ENCODE results near the gene PDX1. TPM values are rescaled to one million over a fixed set of nuclear protein-coding genes. Genes with fewer than 3 reads are reported as not detected.
A peak's percentile ranks its signal among the peaks of the same experiment; 100 is the strongest.

The PDX1 gene
- total and polyA plus RNA-seq, 7 experiments from 2014 or later = not detected

- H3K4me1 ChIP-seq (ENCODE audit: control insufficient read depth in 2 of 2, insufficient read depth in 2 of 2, low read length in 2 of 2) = peaks cover 0 to 16% of the 10 kb centered on the region in 2 donors
- H3K9me3 ChIP-seq (ENCODE audit: control insufficient read depth in 2 of 3, low read length in 3 of 3) = no peaks in the 10 kb centered on the region
- no peaks in the 10 kb centered on the region for H3K36me3 ChIP-seq (ENCODE audit: control insufficient read depth in 2 of 3, insufficient read depth in 3 of 3, low read length in 3 of 3)
- no peak overlapping the region for H3K27ac ChIP-seq (ENCODE audit: low read depth, low read length)
- peak overlapping the region in 1 of 9 donors; percentile 68 for H3K27ac Mint-ChIP-seq
- H3K36me3 Mint-ChIP-seq = peaks cover 0 to 4% (median 0%) of the 10 kb centered on the region in 5 donors
- no peak for DNase-seq
- ChIA-PET CTCF (no interaction called here), POLR2A (no interaction called here)
- H3K4me3 Mint-ChIP-seq = peak overlapping the region; percentile 7 to 85 (median 64)
- peaks cover 0 to 2% (median 0%) of the 10 kb centered on the region in 11 donors for H3K9me3 Mint-ChIP-seq
- H3K4me3 ChIP-seq (ENCODE audit: low read length) = no peak overlapping the region
- intact Hi-C loops (cut with micrococcal nuclease) = no loop called here
- H3K4me1 Mint-ChIP-seq = peaks cover 9 to 39% (median 32%) of the 10 kb centered on the region in 7 donors
- peaks cover 72 to 84% (median 76%) of the 10 kb centered on the region in 5 donors for H3K27me3 Mint-ChIP-seq
- H3K27me3 ChIP-seq (ENCODE audit: control insufficient read depth in 2 of 2, insufficient read depth in 2 of 2, low read length in 2 of 2) = peaks cover 6 to 20% of the 10 kb centered on the region in 2 donors
- ATAC-seq = no peak
Observed at GRCh38 chr13:27918041-27918917, 1.5 kb upstream of the PDX1 start.

- Histone ChIP-seq H3K4me3 (ENCODE audit: low read length) (no peak overlapping the region), H3K9me3 (ENCODE audit: control insufficient read depth in 2 of 3, low read length in 3 of 3) (no peaks in the 10 kb centered on the region), H3K27me3 (ENCODE audit: control insufficient read depth in 2 of 2, insufficient read depth in 2 of 2, low read length in 2 of 2) (peaks cover 6 to 20% of the 10 kb centered on the region in 2 donors), H3K36me3 (ENCODE audit: control insufficient read depth in 2 of 3, insufficient read depth in 3 of 3, low read length in 3 of 3) (no peaks in the 10 kb centered on the region), H3K27ac (ENCODE audit: low read depth, low read length) (no peak overlapping the region), H3K4me1 (ENCODE audit: control insufficient read depth in 2 of 2, insufficient read depth in 2 of 2, low read length in 2 of 2) (peaks cover 0 to 16% of the 10 kb centered on the region in 2 donors)
- H3K27me3 Mint-ChIP-seq = peaks cover 79 to 85% (median 80%) of the 10 kb centered on the region in 5 donors
- ATAC-seq (no peak), DNase-seq (no peak)
- H3K36me3 Mint-ChIP-seq = peaks cover 0 to 4% (median 0%) of the 10 kb centered on the region in 5 donors
- intact Hi-C loops (cut with micrococcal nuclease) = no loop called here
- POLR2A ChIA-PET = no interaction called here
- peak overlapping the region in 1 of 9 donors; percentile 68 for H3K27ac Mint-ChIP-seq
- CTCF ChIA-PET = no interaction called here
- H3K4me1 Mint-ChIP-seq = peaks cover 9 to 47% (median 37%) of the 10 kb centered on the region in 7 donors
- H3K4me3 Mint-ChIP-seq = peak overlapping the region in 7 of 10 donors; percentile 26 to 85 (median 59)
- H3K9me3 Mint-ChIP-seq = peaks cover 0 to 2% (median 0%) of the 10 kb centered on the region in 11 donors
Observed at GRCh38 chr13:27918918-27919658, 712 bp upstream of the PDX1 start.

- Mint-ChIP-seq H3K4me3 (peak overlapping the region in 8 of 10 donors; percentile 13 to 85 (median 66)), H3K27me3 (peaks cover 79 to 86% (median 79%) of the 10 kb centered on the region in 5 donors), H3K9me3 (peaks cover 0 to 2% (median 0%) of the 10 kb centered on the region in 11 donors), H3K36me3 (peaks cover 0 to 4% (median 0%) of the 10 kb centered on the region in 5 donors), H3K27ac (peak overlapping the region in 1 of 9 donors; percentile 65), H3K4me1 (peaks cover 9 to 49% (median 41%) of the 10 kb centered on the region in 7 donors)
- Histone ChIP-seq H3K4me1 (ENCODE audit: control insufficient read depth in 2 of 2, insufficient read depth in 2 of 2, low read length in 2 of 2) (peaks cover 0 to 16% of the 10 kb centered on the region in 2 donors), H3K27ac (ENCODE audit: low read depth, low read length) (no peak overlapping the region), H3K9me3 (ENCODE audit: control insufficient read depth in 2 of 3, low read length in 3 of 3) (no peaks in the 10 kb centered on the region), H3K36me3 (ENCODE audit: control insufficient read depth in 2 of 3, insufficient read depth in 3 of 3, low read length in 3 of 3) (no peaks in the 10 kb centered on the region), H3K27me3 (ENCODE audit: control insufficient read depth in 2 of 2, insufficient read depth in 2 of 2, low read length in 2 of 2) (peaks cover 6 to 20% of the 10 kb centered on the region in 2 donors), H3K4me3 (ENCODE audit: low read length) (no peak overlapping the region)
- ChIA-PET POLR2A (no interaction called here), CTCF (no interaction called here)
- no peak for DNase-seq
- intact Hi-C loops (cut with micrococcal nuclease) = no loop called here
- no peak for ATAC-seq
Observed at GRCh38 chr13:27919659-27919933, 204 bp upstream of the PDX1 start.

DNA sequence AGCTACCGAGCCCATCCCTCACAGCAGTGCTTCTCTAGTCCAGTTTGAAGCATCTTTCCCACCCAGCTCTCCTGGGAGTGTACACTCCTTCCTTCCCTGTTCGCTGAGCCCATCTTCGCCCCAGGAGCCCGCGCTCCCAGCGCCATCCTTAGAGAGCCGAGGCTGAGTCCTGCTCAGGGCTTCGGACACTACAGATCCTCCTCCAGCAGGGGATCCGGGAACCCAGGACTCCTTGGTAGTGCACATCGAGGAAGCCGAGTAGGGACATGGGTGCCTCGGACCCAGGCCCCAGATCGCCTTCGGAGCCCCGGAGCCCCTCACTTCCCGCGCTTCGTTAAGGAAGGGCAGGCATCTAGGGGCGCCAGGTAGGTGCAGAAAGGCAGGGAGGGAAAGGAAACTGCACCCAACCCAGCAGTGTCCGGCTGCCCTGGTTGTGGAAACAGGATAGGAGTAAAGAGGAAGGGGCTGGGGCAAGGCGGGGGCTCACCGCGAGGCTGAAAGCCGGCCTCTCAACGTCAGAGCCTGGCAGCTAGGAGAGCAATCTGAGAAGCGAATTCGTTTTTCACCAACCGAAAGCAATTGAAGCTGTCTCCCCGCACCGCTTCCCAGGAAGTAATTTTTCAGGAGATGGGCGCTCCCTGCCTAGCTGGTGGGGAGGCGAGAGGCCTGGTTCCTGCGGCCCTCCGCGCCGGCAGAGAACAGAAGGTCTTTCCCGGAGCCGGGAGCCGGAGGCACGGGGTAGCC, 1.0 kb downstream of the PDX1 start:
- Mint-ChIP-seq H3K27ac (peak overlapping the region in 1 of 9 donors; percentile 68), H3K27me3 (peaks cover 74 to 86% (median 78%) of the 10 kb centered on the region in 5 donors), H3K4me1 (peaks cover 9 to 52% (median 39%) of the 10 kb centered on the region in 7 donors), H3K36me3 (peaks cover 0 to 4% (median 0%) of the 10 kb centered on the region in 5 donors), H3K4me3 (peak overlapping the region; percentile 57 to 85 (median 74)), H3K9me3 (peaks cover 0 to 3% (median 0%) of the 10 kb centered on the region in 11 donors)
- Histone ChIP-seq H3K4me1 (ENCODE audit: control insufficient read depth in 2 of 2, insufficient read depth in 2 of 2, low read length in 2 of 2) (peaks cover 0 to 16% of the 10 kb centered on the region in 2 donors), H3K4me3 (ENCODE audit: low read length) (peak overlapping the region; percentile 9), H3K27me3 (ENCODE audit: control insufficient read depth in 2 of 2, insufficient read depth in 2 of 2, low read length in 2 of 2) (peaks cover 6 to 19% of the 10 kb centered on the region in 2 donors), H3K36me3 (ENCODE audit: control insufficient read depth in 2 of 3, insufficient read depth in 3 of 3, low read length in 3 of 3) (no peaks in the 10 kb centered on the region), H3K27ac (ENCODE audit: low read depth, low read length) (no peak overlapping the region), H3K9me3 (ENCODE audit: control insufficient read depth in 2 of 3, low read length in 3 of 3) (no peaks in the 10 kb centered on the region)
- no peak for DNase-seq
- no peak for ATAC-seq
- ChIA-PET POLR2A (no interaction called here), CTCF (no interaction called here)
- intact Hi-C loops (cut with micrococcal nuclease) = loop anchor here in 1 of 2 donors (2.0 kb wide), 1 partner anchor 40 kb away; no protein-coding TSS in a partner anchor

- peaks cover 9 to 58% (median 42%) of the 10 kb centered on the region in 7 donors for H3K4me1 Mint-ChIP-seq
Observed at GRCh38 chr13:27921421-27921960, 1.7 kb downstream of the PDX1 start.

More at GRCh38 chr13:27921421-27921960, 1.7 kb downstream of the PDX1 start:
- Histone ChIP-seq H3K9me3 (ENCODE audit: control insufficient read depth in 2 of 3, low read length in 3 of 3) (no peaks in the 10 kb centered on the region), H3K4me1 (ENCODE audit: control insufficient read depth in 2 of 2, insufficient read depth in 2 of 2, low read length in 2 of 2) (peaks cover 0 to 16% of the 10 kb centered on the region in 2 donors), H3K36me3 (ENCODE audit: control insufficient read depth in 2 of 3, insufficient read depth in 3 of 3, low read length in 3 of 3) (no peaks in the 10 kb centered on the region), H3K27ac (ENCODE audit: low read depth, low read length) (no peak overlapping the region), H3K27me3 (ENCODE audit: control insufficient read depth in 2 of 2, insufficient read depth in 2 of 2, low read length in 2 of 2) (peaks cover 6 to 17% of the 10 kb centered on the region in 2 donors), H3K4me3 (ENCODE audit: low read length) (peak overlapping the region; percentile 9)
- ChIA-PET POLR2A (no interaction called here), CTCF (no interaction called here)
- DNase-seq (peak in 1 of 9 donors; percentile 29), ATAC-seq (no peak)
- Mint-ChIP-seq H3K27me3 (peaks cover 73 to 87% (median 79%) of the 10 kb centered on the region in 5 donors), H3K9me3 (peaks cover 0 to 3% (median 0%) of the 10 kb centered on the region in 11 donors), H3K4me3 (peak overlapping the region in 6 of 10 donors; percentile 6 to 85 (median 81)), H3K27ac (no peak overlapping the region), H3K36me3 (peaks cover 0 to 4% (median 0%) of the 10 kb centered on the region in 5 donors)
- intact Hi-C loops (cut with micrococcal nuclease) = loop anchor here in 1 of 2 donors (2.0 kb wide), 1 partner anchor 39 kb away; no protein-coding TSS in a partner anchor

Data from naive thymus-derived CD4-positive, alpha-beta T cell (primary cell).